ENCODE measurements around the gene ANKK1. TPM values are rescaled to one million over a fixed set of nuclear protein-coding genes. Genes with fewer than 3 reads are reported as not detected.

The ANKK1 gene
- total RNA-seq, 1 experiment from 2014 or later, result 0.22 TPM

- ATAC-seq, result peak; percentile 66
- H3K79me2 ChIP-seq (ENCODE audit: insufficient read depth, low read length), result no peaks in the 10 kb centered on the region
- POLR2A ChIA-PET, result no interaction called here
These were observed 14.1 kb downstream of the ANKK1 start for GRCh38 chr11:113401718-113402117.

GRCh38 chr11:113404859-113405430 is 17.4 kb downstream of the ANKK1 start:
- peaks cover 4 to 7% of the 10 kb centered on the region in 2 experiments; a peak in 2 of 4 replicates for H3K4me1 ChIP-seq (ENCODE audit: control insufficient read depth in 1 of 2, insufficient read depth in 2 of 2, low read length in 2 of 2)
- ATAC-seq, result no peak
- H3K9me3 ChIP-seq (ENCODE audit: control insufficient read depth in 1 of 2, insufficient read depth in 1 of 2, low read depth in 1 of 2, low read length in 2 of 2), result no peaks in the 10 kb centered on the region
- TF ChIP-seq SRF (IDR thresholded peaks at IDR 0.05; ENCODE audit: low read depth) (no peak), EGR1 (IDR thresholded peaks at IDR 0.05; ENCODE audit: low read depth) (no peak), EZH2 (IDR thresholded peaks at IDR 0.05) (no peak), CEBPB (IDR thresholded peaks at IDR 0.05; ENCODE audit: low read depth) (no peak)
- DNase-seq (ENCODE audit: low read depth, low spot score), result no peak
- peaks cover 2% of the 10 kb centered on the region; the same call in 1 of the 2 replicates for H3K27me3 ChIP-seq (ENCODE audit: insufficient read depth, low read length)
- H3K9ac ChIP-seq (ENCODE audit: low read length), result no peak overlapping the region
- ChIA-PET CTCF (no interaction called here), RAD21 (ENCODE audit: low non-redundant PET in 1 of 2, low total read pairs in 2 of 2, uncharacterized antibody in 2 of 2, unreplicated experiment in 2 of 2) (no interaction called here), POLR2A (no interaction called here)
- H3K79me2 ChIP-seq (ENCODE audit: insufficient read depth, low read length), result no peaks in the 10 kb centered on the region
- H3K4me2 ChIP-seq (ENCODE audit: low read length), result no peak overlapping the region
- H4K20me1 ChIP-seq (ENCODE audit: insufficient read depth), result no peaks in the 10 kb centered on the region
- H3K4me3 ChIP-seq (replicated peaks in 1 of 2; ENCODE audit: low read depth in 1 of 2, low read length in 2 of 2), result no peak overlapping the region
- H2AFZ ChIP-seq (ENCODE audit: low read depth, low read length, poor library complexity, severe bottlenecking), result no peak overlapping the region
- no peaks in the 10 kb centered on the region for H3K36me3 ChIP-seq (ENCODE audit: control insufficient read depth in 1 of 2, insufficient read depth in 2 of 2, low read length in 2 of 2)
- intact Hi-C loops (cut with micrococcal nuclease), result no loop called here
- BruUV-seq (replicated peaks), result no TSS peak
- no peaks in the 10 kb centered on the region for H3K9me2 ChIP-seq (ENCODE audit: insufficient read depth)
- H3K27ac ChIP-seq (ENCODE audit: low read depth, low read length), result no peak overlapping the region

More at GRCh38 chr11:113401718-113402117, 14.1 kb downstream of the ANKK1 start:
- H3K9ac ChIP-seq (ENCODE audit: low read length), result no peak overlapping the region
- no peaks in the 10 kb centered on the region for H3K9me2 ChIP-seq (ENCODE audit: insufficient read depth)
- no peaks in the 10 kb centered on the region for H3K36me3 ChIP-seq (ENCODE audit: control insufficient read depth in 1 of 2, insufficient read depth in 2 of 2, low read length in 2 of 2)
- no peaks in the 10 kb centered on the region for H4K20me1 ChIP-seq (ENCODE audit: insufficient read depth)
- peaks cover 4 to 7% of the 10 kb centered on the region in 2 experiments; a peak in 2 of 4 replicates for H3K4me1 ChIP-seq (ENCODE audit: control insufficient read depth in 1 of 2, insufficient read depth in 2 of 2, low read length in 2 of 2)
- no peak overlapping the region for H3K27ac ChIP-seq (ENCODE audit: low read depth, low read length)
- peaks cover 2% of the 10 kb centered on the region; the same call in 1 of the 2 replicates for H3K27me3 ChIP-seq (ENCODE audit: insufficient read depth, low read length)
- no TSS peak for BruUV-seq (replicated peaks)
- ChIA-PET RAD21 (ENCODE audit: low non-redundant PET in 1 of 2, low total read pairs in 2 of 2, uncharacterized antibody in 2 of 2, unreplicated experiment in 2 of 2) (no interaction called here), CTCF (no interaction called here)
- TF ChIP-seq RAD21 (IDR thresholded peaks at IDR 0.05; ENCODE audit: low read depth) (no peak), MAX (IDR thresholded peaks at IDR 0.05) (peak; percentile 65)
- H3K4me3 ChIP-seq (replicated peaks in 1 of 2; ENCODE audit: low read depth in 1 of 2, low read length in 2 of 2), result no peak overlapping the region
- H3K9me3 ChIP-seq (ENCODE audit: control insufficient read depth in 1 of 2, insufficient read depth in 1 of 2, low read depth in 1 of 2, low read length in 2 of 2), result no peaks in the 10 kb centered on the region
- no peak overlapping the region for H2AFZ ChIP-seq (ENCODE audit: low read depth, low read length, poor library complexity, severe bottlenecking)
- H3K4me2 ChIP-seq (ENCODE audit: low read length), result no peak overlapping the region
- DNase-seq (ENCODE audit: low read depth, low spot score), result peak; percentile 32
- intact Hi-C loops (cut with micrococcal nuclease), result no loop called here

All from HCT116 (cell line).